Testis (tissue), 3 donors: Measurements from ENCODE around the gene LRRN2. TPM values are rescaled to one million over a fixed set of nuclear protein-coding genes. Genes with fewer than 3 reads are reported as not detected.

Experiments used
- DNase-seq: peaks from one replicate; pipeline ENCODE4 v3.0.0-alpha.2; 2019
- H3K27ac ChIP-seq, 2 donors: fragments of 200-600 bp; sonication (generic); one replicate each; pipeline ENCODE4 v1.5.1; 2019
- H3K27me3 ChIP-seq: fragments of 200-600 bp; sonication (generic); one replicate; pipeline ENCODE4 v1.5.1; 2019
- H3K36me3 ChIP-seq: fragments of 200-600 bp; sonication (generic); one replicate; pipeline ENCODE4 v1.5.1; 2017; ENCODE audit warnings: low read depth; ENCODE audit errors: missing control alignments
- H3K4me1 ChIP-seq: fragments of 200-600 bp; sonication (generic); one replicate; pipeline ENCODE4 v1.5.1; 2019
- H3K4me3 ChIP-seq, 2 donors: fragments of 200-600 bp; sonication (generic); one replicate each; pipeline ENCODE4 v1.5.1; 2017 to 2019
- H3K9me3 ChIP-seq: fragments of 200-600 bp; sonication (generic); one replicate; pipeline ENCODE4 v1.5.1; 2017
- CTCF ChIP-seq, 3 experiments: fragments of 450-650 bp in 2 of 3; fragments of 200-600 bp in 1 of 3; sonication (generic) in 1 of 3; IDR thresholded peaks; one replicate each; pipeline ENCODE4 v1.5.1; 2016 to 2019; ENCODE audit warnings: antibody characterized with exemption in 3 of 3, mild to moderate bottlenecking in 2 of 3, moderate library complexity in 1 of 3
- POLR2A ChIP-seq: fragments of 450-650 bp; IDR thresholded peaks from one replicate; pipeline ENCODE4 v1.6.1; 2017; ENCODE audit warnings: antibody characterized with exemption, mild to moderate bottlenecking, moderate library complexity
- WGBS, 2 donors: methylation state at CpG; one replicate each; pipeline ENCODE4 v1.1.5; 2018; 5-methylcytosine and 5-hydroxymethylcytosine counted together
- intact Hi-C: fragments of 100-400 bp; cut with DNase I; formaldehyde crosslinking; loops from one replicate; pipeline ENCODE4 v1.15.1; 2023; ENCODE audit warnings: low total_unique reads
- polyA plus RNA-seq: library from polyadenylated mRNA; stranded (reverse); fragments of 350-450 nt; fragmentation: Illumina TruSeq; extraction: RNeasy Lipid Tissue Mini Kit (QIAGEN cat#74804); gene quantifications from one replicate; pipeline ENCODE4 v1.2.3, GENCODE V29; 2014; ENCODE audit warnings: low read depth, low replicate concordance; ENCODE audit not compliant: insufficient read depth
- total RNA-seq, 2 donors: library from RNA; depleted of rRNA; stranded (reverse); fragments of >200 nt; gene quantifications; one replicate each; pipeline ENCODE4 v1.2.3, GENCODE V29; 2016

The LRRN2 gene
- total and polyA plus RNA-seq, 3 donors from 2014 or later = 16.7 to 27.4 (median 19.5) TPM

- no peak for TF ChIP-seq CTCF (IDR thresholded peaks at IDR 0.05)
- no peak for TF ChIP-seq POLR2A
- no peak overlapping the region for H3K4me3 ChIP-seq
- H3K9me3 ChIP-seq = no peaks in the 10 kb centered on the region
- intact Hi-C loops = no loop called here
- no peak for DNase-seq
- H3K4me1 ChIP-seq = peaks cover 4% of the 10 kb centered on the region
- no peaks in the 10 kb centered on the region for H3K27me3 ChIP-seq
- no peaks in the 10 kb centered on the region for H3K36me3 ChIP-seq
- 78 to 84% methylated on average over 3 of the region's 3 CpGs for WGBS, 2 donors
- H3K27ac ChIP-seq = no peak overlapping the region
Observed at GRCh38 chr1:204611036-204611435, 74.5 kb downstream of the LRRN2 start.

- no peak for TF ChIP-seq POLR2A
- TF ChIP-seq CTCF (IDR thresholded peaks at IDR 0.05) = no peak
- H3K27ac ChIP-seq = no peak overlapping the region
- intact Hi-C loops = no loop called here
- no peak for DNase-seq
- WGBS, 2 donors = 85 to 86% methylated on average over 6 of the region's 6 CpGs
- no peaks in the 10 kb centered on the region for H3K4me1 ChIP-seq
- H3K4me3 ChIP-seq = no peak overlapping the region
- no peaks in the 10 kb centered on the region for H3K9me3 ChIP-seq
- H3K36me3 ChIP-seq = no peaks in the 10 kb centered on the region
- H3K27me3 ChIP-seq = no peaks in the 10 kb centered on the region
Observed at GRCh38 chr1:204607910-204608309, 77.6 kb downstream of the LRRN2 start.

- DNase-seq = no peak
- 83% methylated on average over 5 to 7 of the region's 7 CpGs for WGBS, 2 donors
- no peaks in the 10 kb centered on the region for H3K36me3 ChIP-seq
- no peak for TF ChIP-seq CTCF (IDR thresholded peaks at IDR 0.05)
- no peak for TF ChIP-seq POLR2A
- no peak overlapping the region for H3K27ac ChIP-seq
- no peaks in the 10 kb centered on the region for H3K9me3 ChIP-seq
- intact Hi-C loops = no loop called here
- H3K4me1 ChIP-seq = peaks cover 2% of the 10 kb centered on the region
- H3K27me3 ChIP-seq = no peaks in the 10 kb centered on the region
- no peak overlapping the region for H3K4me3 ChIP-seq
Observed at GRCh38 chr1:204605791-204606190, 79.7 kb downstream of the LRRN2 start.

GRCh38 chr1:204602871-204603542, 82.5 kb downstream of the LRRN2 start:
- no peak overlapping the region for H3K4me3 ChIP-seq
- no peak for TF ChIP-seq POLR2A
- TF ChIP-seq CTCF (IDR thresholded peaks at IDR 0.05) = no peak
- intact Hi-C loops = no loop called here
- WGBS, 2 donors = 81 to 86% methylated on average over 6 of the region's 6 CpGs
- no peaks in the 10 kb centered on the region for H3K27me3 ChIP-seq
- H3K36me3 ChIP-seq = no peaks in the 10 kb centered on the region
- H3K9me3 ChIP-seq = no peaks in the 10 kb centered on the region
- no peak for DNase-seq
- H3K27ac ChIP-seq = peak overlapping the region in 1 of 2 donors; percentile 42
- H3K4me1 ChIP-seq = peaks cover 12% of the 10 kb centered on the region

- WGBS, 2 donors = 59 to 60% methylated on average over 6 of the region's 6 CpGs
- H3K4me3 ChIP-seq = no peak overlapping the region
- H3K4me1 ChIP-seq = peaks cover 12% of the 10 kb centered on the region
- no peaks in the 10 kb centered on the region for H3K36me3 ChIP-seq
- intact Hi-C loops = no loop called here
- no peaks in the 10 kb centered on the region for H3K9me3 ChIP-seq
- DNase-seq = no peak
- no peaks in the 10 kb centered on the region for H3K27me3 ChIP-seq
- TF ChIP-seq POLR2A = no peak
- no peak for TF ChIP-seq CTCF (IDR thresholded peaks at IDR 0.05)
- peak overlapping the region in 1 of 2 donors; percentile 42 for H3K27ac ChIP-seq
Observed at GRCh38 chr1:204602111-204602579, 83.4 kb downstream of the LRRN2 start.
